CD8-positive, alpha-beta T cell (primary cell): ENCODE results near the gene CKMT1A. TPM values are rescaled to one million over a fixed set of nuclear protein-coding genes. Genes with fewer than 3 reads are reported as not detected.

Experiments used
- total RNA-seq, 46 experiments: library from RNA in 2 of 46; stranded (reverse) in 2 of 46; gene quantifications; one replicate each; pipeline ENCODE4 v1.2.3 and lab custom pipeline; 2021 to 2026

Gene CKMT1A
- total RNA-seq, 2 experiments from 2014 or later: not detected

Other genes starting within 250 kb of the CKMT1A start
- 10 to 100 TPM; 54.6 to 59.7 TPM for gene TP53BP1, start 200.7 kb upstream of the CKMT1A start, total RNA-seq
- under 1 TPM; 0.75 to 0.92 TPM for gene MAP1A, start 176.3 kb upstream of the CKMT1A start, total RNA-seq
- 10 to 100 TPM; 22.3 to 28.1 TPM for gene PPIP5K1, start 103.7 kb upstream of the CKMT1A start, total RNA-seq
- not detected for gene CKMT1B, start 99.8 kb upstream of the CKMT1A start, total RNA-seq
- 1 to 10 TPM; 1.1 to 2.4 TPM for gene STRC, start 75.1 kb upstream of the CKMT1A start, total RNA-seq
- gene CATSPER2, start 45.0 kb upstream of the CKMT1A start, total RNA-seq: 1 to 10 TPM; 5.2 to 5.5 TPM
- gene PDIA3, start 52.6 kb downstream of the CKMT1A start, total RNA-seq: 100 to 1,000 TPM; 192 to 198 TPM
- 1 to 10 TPM in 1 of 2 experiments, under 1 TPM in 1; 0.67 to 1.1 TPM for gene ELL3, start 83.1 kb downstream of the CKMT1A start, total RNA-seq
- 100 to 1,000 TPM; 322 TPM for gene SERF2, start 98.5 kb downstream of the CKMT1A start, total RNA-seq
- under 1 TPM; 0.27 to 0.44 TPM for gene SERINC4, start 106.4 kb downstream of the CKMT1A start, total RNA-seq
- 10 to 100 TPM; 10.9 to 14.0 TPM for gene HYPK, start 106.7 kb downstream of the CKMT1A start, total RNA-seq
- gene MFAP1, start 130.8 kb downstream of the CKMT1A start, total RNA-seq: 10 to 100 TPM; 10.1 to 11.9 TPM
- gene WDR76, start 133.1 kb downstream of the CKMT1A start, total RNA-seq: 1 to 10 TPM; 3.9 to 5.4 TPM